A673 (cell line): Measurements from ENCODE around the gene TMEM198.

ENCODE experiments used
- EZH2 ChIP-seq: fragments of 200-600 bp; sonication (generic); IDR thresholded peaks from 2 replicates; pipeline ENCODE4 v1.6.1; 2017; ENCODE audit warnings: borderline replicate concordance, low read depth, mild to moderate bottlenecking, mixed read lengths, antibody characterized with exemption, low read length; ENCODE audit not compliant: poor library complexity, severe bottlenecking
- TF ChIP-seq, protein P1 (sequence below): fragments of 300-800, 200-600 bp; sonication (generic); conservative IDR thresholded peaks from 2 replicates; pipeline ENCODE4 v1.5.1; 2017; ENCODE audit warnings: low read depth, mild to moderate bottlenecking, antibody characterized with exemption, low read length, moderate library complexity, mixed read lengths

GRCh38 chr2:219514836-219515235 lies 29.0 kb upstream of the TMEM198 start:
- TF ChIP-seq, protein P1, sequence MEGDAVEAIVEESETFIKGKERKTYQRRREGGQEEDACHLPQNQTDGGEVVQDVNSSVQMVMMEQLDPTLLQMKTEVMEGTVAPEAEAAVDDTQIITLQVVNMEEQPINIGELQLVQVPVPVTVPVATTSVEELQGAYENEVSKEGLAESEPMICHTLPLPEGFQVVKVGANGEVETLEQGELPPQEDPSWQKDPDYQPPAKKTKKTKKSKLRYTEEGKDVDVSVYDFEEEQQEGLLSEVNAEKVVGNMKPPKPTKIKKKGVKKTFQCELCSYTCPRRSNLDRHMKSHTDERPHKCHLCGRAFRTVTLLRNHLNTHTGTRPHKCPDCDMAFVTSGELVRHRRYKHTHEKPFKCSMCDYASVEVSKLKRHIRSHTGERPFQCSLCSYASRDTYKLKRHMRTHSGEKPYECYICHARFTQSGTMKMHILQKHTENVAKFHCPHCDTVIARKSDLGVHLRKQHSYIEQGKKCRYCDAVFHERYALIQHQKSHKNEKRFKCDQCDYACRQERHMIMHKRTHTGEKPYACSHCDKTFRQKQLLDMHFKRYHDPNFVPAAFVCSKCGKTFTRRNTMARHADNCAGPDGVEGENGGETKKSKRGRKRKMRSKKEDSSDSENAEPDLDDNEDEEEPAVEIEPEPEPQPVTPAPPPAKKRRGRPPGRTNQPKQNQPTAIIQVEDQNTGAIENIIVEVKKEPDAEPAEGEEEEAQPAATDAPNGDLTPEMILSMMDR = no peak
- TF ChIP-seq EZH2 = no peak
